Gastrocnemius medialis (tissue), 4 donors: Measurements from ENCODE around the gene SYT5. TPM values are rescaled to one million over a fixed set of nuclear protein-coding genes. Genes with fewer than 3 reads are reported as not detected.
A peak's percentile ranks its signal among the peaks of the same experiment; 100 is the strongest.
"Not testable (repeated sequence)": the region's sequence is repeated elsewhere in the genome, so short reads cannot be mapped to it uniquely, and the experiment has no call there.

Experiments used
- ATAC-seq, 2 donors: fragments of 150-250 bp; one replicate each; pipeline ENCODE4 v1.9.1; 2016
- DNase-seq, 2 donors: peaks; one replicate each; pipeline ENCODE4 v3.0.0-alpha.2; 2019
- H3K27ac ChIP-seq, 4 donors: fragments of 200-600 bp; sonication (generic); 1 replicate in 1 of 4; 2 replicates in 3 of 4; pipeline ENCODE4 v1.5.1; 2016 to 2018; ENCODE audit warnings: mild to moderate bottlenecking in 2 of 4, moderate library complexity in 1 of 4
- H3K27me3 ChIP-seq, 3 donors: fragments of 200-600 bp; sonication (generic) in 2 of 3; 1 replicate in 1 of 3; 2 replicates in 2 of 3; pipeline versions ENCODE4 v1.5.1 to v1.6.0; 2016 to 2019; ENCODE audit warnings: mild to moderate bottlenecking in 1 of 3, moderate library complexity in 1 of 3
- H3K36me3 ChIP-seq, 2 donors: fragments of 200-600 bp; sonication (generic) in 1 of 2; one replicate each; pipeline ENCODE4 v1.5.1; 2017 to 2018
- H3K4me1 ChIP-seq, 2 donors: fragments of 200-600 bp; sonication (generic) in 1 of 2; one replicate each; pipeline ENCODE4 v1.5.1; 2016 to 2017; ENCODE audit warnings: mild to moderate bottlenecking in 2 of 2
- H3K4me3 ChIP-seq, 4 donors: fragments of 200-600 bp; sonication (generic) in 3 of 4; 1 replicate in 1 of 4; 2 replicates in 3 of 4; pipeline ENCODE4 v1.5.1; 2016 to 2019; ENCODE audit warnings: mild to moderate bottlenecking in 2 of 4
- H3K9me3 ChIP-seq, 3 donors: fragments of 200-600 bp; sonication (generic) in 2 of 3; 1 replicate in 1 of 3; 2 replicates in 2 of 3; pipeline ENCODE4 v1.5.1; 2016 to 2019
- CTCF ChIP-seq, 5 experiments: fragments of 450-650 bp in 3 of 5; fragments of 200-600 bp in 2 of 5; sonication (generic) in 2 of 5; IDR thresholded peaks in 4 of 5; conservative IDR thresholded peaks in 1 of 5; 1 replicate in 4 of 5; 2 replicates in 1 of 5; pipeline ENCODE4 v1.5.1; 2016 to 2019; ENCODE audit warnings: antibody characterized with exemption in 5 of 5, mild to moderate bottlenecking in 3 of 5, moderate library complexity in 3 of 5
- POLR2A ChIP-seq, 2 donors: fragments of 450-650 bp; IDR thresholded peaks; one replicate each; pipeline ENCODE4 v1.6.1; 2017; ENCODE audit warnings: antibody characterized with exemption in 2 of 2, mild to moderate bottlenecking in 2 of 2, moderate library complexity in 2 of 2
- in situ Hi-C, 4 donors: fragments of 200-750 bp; cut with MboI; loops; one replicate each; pipeline versions ENCODE4 v1.15.0 to v1.8.0; 2017; ENCODE audit warnings: low sequenced_read_pairs in 4 of 4
- intact Hi-C: fragments of 100-400 bp; cut with DNase I; formaldehyde crosslinking; loops from one replicate; pipeline ENCODE4 v1.15.1; 2023; ENCODE audit warnings: low total_unique reads
- total RNA-seq, 4 donors: library from RNA; depleted of rRNA; stranded (reverse); fragments of >200 nt; gene quantifications; one replicate each; pipeline versions ENCODE4 v1.1.0 to v1.2.3, GENCODE V29; 2016

The SYT5 gene
- total RNA-seq, 4 donors from 2014 or later = not detected

DNA sequence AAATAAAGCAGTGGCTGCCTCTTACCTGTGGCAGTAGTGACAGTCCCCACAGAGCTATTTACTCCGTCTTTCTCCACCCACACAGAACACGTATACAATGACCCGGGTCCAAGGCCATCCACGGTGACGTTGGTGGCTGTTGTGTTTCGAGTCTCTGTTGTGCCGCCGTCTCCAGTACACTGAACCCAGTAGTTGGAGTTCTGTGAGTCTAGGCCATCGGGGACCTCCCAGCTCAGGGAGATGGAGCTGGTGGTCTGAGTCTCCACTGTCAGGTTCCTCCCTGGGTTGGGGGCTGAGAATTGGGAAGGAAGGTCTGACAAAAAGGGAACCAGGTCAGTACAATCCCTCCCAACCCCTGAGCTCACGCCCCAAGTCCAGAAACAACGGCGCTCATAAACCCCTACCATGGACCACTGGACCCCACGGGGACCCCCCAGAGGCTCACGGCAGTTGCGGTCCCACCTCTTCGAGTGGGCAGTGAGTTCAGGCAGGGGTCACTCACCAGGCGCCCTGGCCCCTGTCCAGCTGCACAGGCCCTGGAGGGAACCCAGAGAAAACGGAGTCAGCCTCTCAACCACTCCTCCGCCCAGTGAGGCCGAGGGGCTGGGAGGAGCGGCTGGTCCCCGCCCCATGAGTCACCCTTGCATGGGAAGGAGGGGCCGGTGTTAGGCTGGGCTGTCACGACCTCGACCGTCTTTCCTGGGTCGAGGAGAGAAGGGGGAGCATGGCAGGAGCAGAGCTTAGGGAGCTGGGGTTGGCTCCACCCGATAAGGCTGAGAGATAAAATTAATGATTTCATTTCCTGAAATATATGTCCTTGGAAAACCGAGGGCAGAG is 26.8 kb upstream of the SYT5 start:
- Histone ChIP-seq H3K9me3 (no peaks in the 10 kb centered on the region), H3K27ac (no peak overlapping the region), H3K4me1 (no peaks in the 10 kb centered on the region), H3K36me3 (no peaks in the 10 kb centered on the region), H3K27me3 (peaks cover 10 to 21% (median 18%) of the 10 kb centered on the region in 3 donors), H3K4me3 (no peak overlapping the region)
- no peak for ATAC-seq
- TF ChIP-seq CTCF (IDR thresholded peaks at IDR 0.05 in 4 of 5, conservative IDR thresholded peaks at IDR 0.05 in 1 of 5) (no peak), POLR2A (IDR thresholded peaks at IDR 0.05) (no peak)
- peak in 1 of 2 donors; percentile 17 for DNase-seq
- in situ Hi-C loops = no loop called here
- intact Hi-C loops = no loop called here

DNA sequence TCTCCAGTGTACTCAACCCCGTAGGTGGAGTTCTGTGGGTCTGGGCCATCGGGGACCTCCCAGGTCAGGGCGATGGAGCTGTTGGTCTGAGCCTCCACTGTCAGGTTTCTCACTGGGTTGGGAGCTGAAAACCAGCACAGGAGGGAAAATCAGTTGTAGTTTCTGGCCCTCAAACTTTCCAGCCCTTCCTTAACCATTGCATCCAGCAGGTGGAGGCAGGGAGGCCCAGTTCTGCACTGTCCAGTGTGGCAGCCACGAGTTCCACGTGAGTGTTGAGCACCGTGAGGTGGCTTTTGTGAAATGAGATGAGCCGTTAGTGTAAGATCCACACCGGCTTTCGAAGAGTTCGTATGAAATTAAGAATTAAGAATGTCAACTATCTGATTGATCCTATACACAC is 22.1 kb upstream of the SYT5 start:
- DNase-seq, H3K9me3 ChIP-seq, in situ Hi-C loops, H3K4me3 ChIP-seq, intact Hi-C loops, H3K4me1 ChIP-seq, H3K27ac ChIP-seq, ATAC-seq, H3K36me3 ChIP-seq: not testable (repeated sequence)
- peaks cover 8 to 16% (median 16%) of the 10 kb centered on the region in 3 donors for H3K27me3 ChIP-seq

- intact Hi-C loops (no loop called here), in situ Hi-C loops (no loop called here)
- DNase-seq = no peak
- Histone ChIP-seq H3K4me3 (no peak overlapping the region), H3K9me3 (no peaks in the 10 kb centered on the region), H3K27ac (no peak overlapping the region), H3K27me3 (peaks cover 0 to 6% (median 0%) of the 10 kb centered on the region in 3 donors), H3K4me1 (no peaks in the 10 kb centered on the region), H3K36me3 (no peaks in the 10 kb centered on the region)
- no peak for TF ChIP-seq POLR2A (IDR thresholded peaks at IDR 0.05)
- TF ChIP-seq CTCF (IDR thresholded peaks at IDR 0.05 in 4 of 5, conservative IDR thresholded peaks at IDR 0.05 in 1 of 5) = no peak
- no peak for ATAC-seq
These were observed 19.6 kb upstream of the SYT5 start for GRCh38 chr19:55199620-55200204.

- Histone ChIP-seq H3K27me3 (no peaks in the 10 kb centered on the region), H3K27ac (no peak overlapping the region), H3K36me3 (no peaks in the 10 kb centered on the region), H3K4me1 (no peaks in the 10 kb centered on the region), H3K4me3 (no peak overlapping the region), H3K9me3 (no peaks in the 10 kb centered on the region)
- intact Hi-C loops = no loop called here
- ATAC-seq (no peak), DNase-seq (no peak)
- TF ChIP-seq POLR2A (IDR thresholded peaks at IDR 0.05) (no peak), CTCF (IDR thresholded peaks at IDR 0.05 in 4 of 5, conservative IDR thresholded peaks at IDR 0.05 in 1 of 5) (no peak)
- in situ Hi-C loops = no loop called here
These were observed 18.6 kb upstream of the SYT5 start for GRCh38 chr19:55198651-55199050.

GRCh38 chr19:55197528-55197927 is 17.4 kb upstream of the SYT5 start:
- DNase-seq = no peak
- H3K4me1 ChIP-seq = no peaks in the 10 kb centered on the region
- H3K27ac ChIP-seq = no peak overlapping the region
- TF ChIP-seq POLR2A (IDR thresholded peaks at IDR 0.05) (no peak), CTCF (IDR thresholded peaks at IDR 0.05 in 4 of 5, conservative IDR thresholded peaks at IDR 0.05 in 1 of 5) (no peak)
- peak in 1 of 2 donors; percentile 62 for ATAC-seq
- no peaks in the 10 kb centered on the region for H3K9me3 ChIP-seq
- intact Hi-C loops = no loop called here
- no peak overlapping the region for H3K4me3 ChIP-seq
- no peaks in the 10 kb centered on the region for H3K36me3 ChIP-seq
- in situ Hi-C loops = no loop called here
- H3K27me3 ChIP-seq = peaks cover 0 to 4% (median 0%) of the 10 kb centered on the region in 3 donors
